GM21737 (cell line): ENCODE results near the gene CD300LG.
"Not testable (repeated sequence)": the region's sequence is repeated elsewhere in the genome, so short reads cannot be mapped to it uniquely, and the experiment has no call there.

Experiments
- ATAC-seq: cut with Tn5 transposase; IDR thresholded peaks from one replicate; pipeline ENCODE4 v1.9.1; 2021; ENCODE audit warnings: mild to moderate bottlenecking, moderate library complexity; ENCODE audit not compliant: unreplicated experiment

CD300LG gene, protein sequence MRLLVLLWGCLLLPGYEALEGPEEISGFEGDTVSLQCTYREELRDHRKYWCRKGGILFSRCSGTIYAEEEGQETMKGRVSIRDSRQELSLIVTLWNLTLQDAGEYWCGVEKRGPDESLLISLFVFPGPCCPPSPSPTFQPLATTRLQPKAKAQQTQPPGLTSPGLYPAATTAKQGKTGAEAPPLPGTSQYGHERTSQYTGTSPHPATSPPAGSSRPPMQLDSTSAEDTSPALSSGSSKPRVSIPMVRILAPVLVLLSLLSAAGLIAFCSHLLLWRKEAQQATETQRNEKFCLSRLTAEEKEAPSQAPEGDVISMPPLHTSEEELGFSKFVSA

DNA sequence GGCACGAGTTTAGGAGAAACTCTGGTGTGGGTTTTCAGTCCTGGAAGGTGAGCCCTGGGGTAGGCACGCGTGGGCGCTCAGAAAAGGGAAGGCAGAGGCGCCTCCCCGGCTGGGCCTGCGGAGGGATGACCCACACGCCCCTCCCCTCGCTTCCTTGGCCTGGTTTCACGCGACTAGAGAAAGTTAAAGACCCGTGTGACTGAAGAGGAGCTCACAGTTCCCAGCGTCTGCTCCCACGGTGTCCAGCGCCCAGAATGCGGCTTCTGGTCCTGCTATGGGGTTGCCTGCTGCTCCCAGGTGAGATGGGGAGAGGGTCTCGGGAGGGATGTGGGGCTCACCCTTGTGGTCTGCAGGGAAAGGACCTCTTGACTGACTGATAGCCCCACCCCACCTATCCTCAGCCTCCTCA, at the start of gene CD300LG:
TSS of gene CD300LG (plus strand) at position 214 of the 409 bp plus-strand sequence. CDS start at position 255, 41 bp downstream.
- no peak for ATAC-seq

DNA sequence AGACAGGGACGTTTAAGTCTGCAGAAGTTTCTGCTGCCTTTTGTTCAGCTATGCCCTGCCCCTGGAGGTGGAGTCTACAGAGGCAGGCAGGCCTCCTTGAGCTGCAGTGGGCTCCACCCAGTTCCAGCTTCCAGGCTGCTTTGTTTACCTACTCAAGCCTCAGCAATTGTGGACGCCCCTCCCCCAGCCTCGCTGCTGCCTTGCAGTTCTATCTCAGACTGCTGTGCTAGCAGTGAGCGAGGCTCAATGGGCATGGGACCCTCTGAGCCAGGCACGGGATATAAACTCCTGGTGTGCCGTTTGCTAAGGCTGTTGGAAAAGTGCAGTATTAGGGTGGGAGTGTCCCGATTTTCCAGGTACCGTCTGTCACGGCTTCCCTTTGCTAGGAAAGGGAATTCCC, 49.0 kb upstream of the CD300LG start:
- ATAC-seq = not testable (repeated sequence)

- ATAC-seq = no peak
These were observed 47.9 kb upstream of the CD300LG start for GRCh38 chr17:43799047-43799446.

GRCh38 chr17:43800736-43801135, 46.2 kb upstream of the CD300LG start:
- no peak for ATAC-seq

DNA sequence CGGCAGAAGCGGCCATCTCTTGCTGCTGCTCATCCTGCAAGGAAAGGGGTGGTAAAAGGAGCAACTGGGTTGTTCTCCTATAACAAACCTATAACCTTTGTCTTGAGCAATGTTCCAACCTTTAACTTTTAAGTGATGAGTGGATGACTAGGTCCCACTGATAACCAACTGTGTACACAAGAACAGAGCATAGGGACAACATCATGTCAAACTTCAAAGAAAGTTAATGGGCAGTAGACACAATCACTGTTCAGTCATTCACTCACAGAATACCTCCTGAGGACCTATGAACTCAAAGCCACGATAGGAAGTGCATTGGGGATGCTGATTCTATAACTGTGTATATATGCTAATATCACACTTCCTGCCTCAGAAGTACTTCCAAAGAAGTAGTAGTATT, 45.1 kb upstream of the CD300LG start:
- ATAC-seq = no peak

DNA sequence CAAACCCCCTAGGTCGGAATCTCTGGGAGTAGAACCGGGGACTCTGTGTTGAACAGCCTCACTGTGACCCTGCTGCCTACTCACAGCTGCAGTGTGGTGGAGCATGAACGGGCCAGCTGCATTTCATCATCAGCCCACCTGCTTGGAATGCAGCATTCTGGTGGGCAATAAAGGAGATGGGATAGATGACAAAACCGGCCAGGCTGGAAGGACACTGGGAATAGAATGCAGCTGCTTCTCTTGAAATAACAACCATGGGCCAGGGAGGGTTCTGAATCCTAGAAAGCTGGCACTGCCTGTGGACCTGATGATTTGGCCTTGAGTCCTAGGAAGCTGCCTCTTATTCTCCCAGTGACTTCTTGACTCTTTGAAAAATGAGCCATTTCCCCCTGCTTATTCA, 43.2 kb upstream of the CD300LG start:
- no peak for ATAC-seq

DNA sequence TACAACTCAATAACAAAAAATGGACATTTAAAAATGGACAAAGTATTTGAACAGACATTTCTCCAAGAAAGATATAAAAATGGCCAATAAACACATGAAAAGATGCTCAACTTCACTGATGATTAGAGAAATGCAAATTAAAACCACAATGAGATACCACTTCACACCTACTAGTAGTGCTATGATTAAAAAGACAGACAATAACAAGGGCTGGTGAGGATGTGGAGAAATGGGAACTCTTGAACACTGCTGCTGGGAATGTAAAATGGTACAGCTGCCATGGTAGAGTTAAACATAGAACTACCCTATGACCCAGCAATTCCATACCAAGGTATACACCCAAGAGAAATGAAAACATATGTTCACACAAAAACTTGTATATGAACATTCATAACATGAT, 41.9 kb upstream of the CD300LG start:
- no peak for ATAC-seq

GRCh38 chr17:43808076-43808475, 38.9 kb upstream of the CD300LG start:
- no peak for ATAC-seq

GRCh38 chr17:43809121-43809520, 37.9 kb upstream of the CD300LG start:
- no peak for ATAC-seq

- no peak for ATAC-seq
These were observed 36.7 kb upstream of the CD300LG start for GRCh38 chr17:43810226-43810715.

- no peak for ATAC-seq
These were observed 36.2 kb upstream of the CD300LG start for GRCh38 chr17:43810823-43811222.

DNA sequence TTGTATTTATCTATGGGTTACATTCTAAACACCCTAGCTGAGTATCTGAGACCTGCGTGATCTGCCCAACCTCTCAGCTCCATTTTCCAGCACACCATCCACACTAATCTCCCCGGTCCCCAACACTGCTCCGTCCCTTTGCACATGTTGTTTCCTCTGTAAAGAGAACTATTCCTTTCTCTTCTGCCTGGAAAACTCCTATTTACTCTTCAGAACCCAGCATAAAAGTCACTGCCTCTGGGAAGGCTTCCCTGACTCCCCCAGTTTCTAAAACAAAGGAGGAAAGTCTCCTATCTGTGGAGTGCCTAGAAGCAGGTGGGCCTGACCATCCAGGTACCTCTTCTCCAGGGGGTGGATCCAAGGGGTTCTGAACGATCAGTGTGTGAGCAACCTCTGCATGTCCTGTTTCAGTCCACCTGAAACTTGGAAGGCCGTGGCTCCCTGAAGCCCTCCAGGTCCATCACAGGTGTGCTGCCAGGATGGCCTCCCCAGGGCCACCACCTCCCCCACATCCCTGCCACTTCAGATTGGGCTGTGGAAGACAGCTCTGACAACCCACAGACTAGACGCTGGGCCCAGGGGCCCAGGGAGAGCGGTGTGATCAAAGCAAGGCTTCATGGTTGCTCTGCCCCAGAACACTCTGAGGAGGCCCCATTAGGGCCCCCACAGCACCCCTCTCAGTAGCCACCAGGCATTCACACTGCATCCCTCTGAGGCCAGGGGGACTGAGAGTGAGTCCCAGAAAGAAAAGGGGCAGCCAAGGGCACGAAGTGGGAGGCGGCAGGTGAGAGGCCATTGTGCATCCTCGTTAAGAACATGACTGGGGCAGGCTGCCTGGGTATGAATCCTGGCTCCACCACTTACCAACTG, 34.3 kb upstream of the CD300LG start:
- no peak for ATAC-seq

GRCh38 chr17:43813386-43813785, 33.6 kb upstream of the CD300LG start:
- ATAC-seq = no peak

GRCh38 chr17:43814026-43814425, 33.0 kb upstream of the CD300LG start:
- ATAC-seq = no peak

DNA sequence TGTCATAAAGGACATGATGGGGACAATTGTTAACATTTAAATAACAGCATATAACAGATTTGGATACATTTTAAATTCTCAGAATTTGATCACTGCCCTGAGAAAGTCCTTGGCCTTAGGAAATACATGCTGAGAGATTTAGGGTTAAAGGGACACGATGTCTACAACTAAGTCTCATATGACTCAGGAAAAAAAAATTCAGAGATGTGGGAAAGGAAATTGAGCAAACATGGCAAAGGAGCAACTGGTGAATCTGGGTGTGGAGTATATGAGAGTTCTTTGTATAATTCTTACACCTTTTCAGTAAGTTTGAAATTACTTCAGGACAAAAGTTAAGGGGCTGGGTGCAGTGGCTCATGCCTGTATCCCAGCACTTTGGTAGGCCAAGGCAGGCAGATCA, 32.3 kb upstream of the CD300LG start:
- no peak for ATAC-seq

DNA sequence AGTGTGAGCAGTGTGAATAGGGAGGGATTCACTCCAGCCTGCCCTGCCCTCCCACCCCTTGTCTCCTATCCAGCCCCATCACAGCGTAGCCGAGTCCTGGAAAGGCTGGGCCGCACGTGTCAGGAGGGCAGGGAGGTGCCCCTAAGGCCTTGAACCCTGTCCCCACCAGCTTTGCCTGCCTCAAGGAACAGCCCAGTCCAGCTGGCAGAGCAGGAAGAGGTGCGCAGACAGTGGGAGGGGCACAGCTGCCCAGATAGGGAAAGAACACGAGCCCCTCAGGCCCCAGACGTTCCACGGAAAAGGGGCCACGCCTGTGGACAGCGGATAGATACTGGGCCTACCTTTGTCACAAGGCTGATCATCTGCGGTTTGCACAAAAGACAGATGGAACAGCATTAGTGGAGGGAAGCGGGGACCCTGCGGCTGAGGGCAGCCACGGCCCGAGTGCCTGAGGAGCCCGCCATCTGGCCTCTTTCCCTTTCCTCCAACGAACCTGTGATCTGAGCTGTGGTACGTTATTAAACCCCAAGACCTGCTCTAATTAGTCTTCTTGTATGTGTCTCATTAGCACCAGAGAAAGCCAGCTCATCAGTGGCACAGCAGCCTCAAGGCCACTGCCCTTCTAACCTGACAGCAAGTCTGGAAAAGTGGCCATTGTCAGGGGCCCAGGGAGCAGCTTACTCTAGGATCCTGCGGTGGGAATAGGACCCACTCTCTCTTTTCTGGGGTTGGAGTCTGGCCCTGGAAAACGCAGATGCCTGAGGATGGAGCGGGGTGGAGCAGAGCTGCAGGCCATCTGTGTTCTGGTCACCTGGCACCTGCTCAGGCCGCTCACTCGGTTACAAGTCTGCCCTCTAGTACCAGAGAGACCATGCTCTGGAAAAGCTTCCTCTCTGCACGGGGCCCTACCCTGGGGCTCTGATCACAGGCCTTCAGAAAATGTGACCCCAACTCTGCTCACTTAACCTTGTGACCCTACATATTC, 30.3 kb upstream of the CD300LG start:
- no peak for ATAC-seq

DNA sequence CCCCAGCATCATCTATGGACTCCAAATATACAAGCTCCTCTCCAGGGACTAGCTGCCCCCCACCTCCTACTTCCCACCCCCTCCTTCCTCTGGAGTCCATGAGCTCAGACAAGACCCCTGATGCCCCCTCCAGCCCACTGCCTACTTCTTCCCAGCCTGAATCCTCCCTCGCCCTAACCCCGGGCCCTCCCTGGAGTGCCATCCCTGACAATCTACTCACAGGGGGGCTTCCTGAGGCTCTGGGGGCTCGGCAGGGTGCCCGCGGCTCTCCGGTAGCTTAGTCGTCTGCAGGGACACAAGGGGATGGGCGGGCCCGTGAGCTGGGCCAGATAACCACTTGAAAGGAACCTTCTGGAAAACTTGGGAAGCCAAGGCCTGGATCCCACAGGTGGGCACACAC, 29.1 kb upstream of the CD300LG start:
- no peak for ATAC-seq

- ATAC-seq = no peak
These were observed 28.0 kb upstream of the CD300LG start for GRCh38 chr17:43818966-43819365.

GRCh38 chr17:43820759-43821158, 26.2 kb upstream of the CD300LG start:
- ATAC-seq = no peak

DNA sequence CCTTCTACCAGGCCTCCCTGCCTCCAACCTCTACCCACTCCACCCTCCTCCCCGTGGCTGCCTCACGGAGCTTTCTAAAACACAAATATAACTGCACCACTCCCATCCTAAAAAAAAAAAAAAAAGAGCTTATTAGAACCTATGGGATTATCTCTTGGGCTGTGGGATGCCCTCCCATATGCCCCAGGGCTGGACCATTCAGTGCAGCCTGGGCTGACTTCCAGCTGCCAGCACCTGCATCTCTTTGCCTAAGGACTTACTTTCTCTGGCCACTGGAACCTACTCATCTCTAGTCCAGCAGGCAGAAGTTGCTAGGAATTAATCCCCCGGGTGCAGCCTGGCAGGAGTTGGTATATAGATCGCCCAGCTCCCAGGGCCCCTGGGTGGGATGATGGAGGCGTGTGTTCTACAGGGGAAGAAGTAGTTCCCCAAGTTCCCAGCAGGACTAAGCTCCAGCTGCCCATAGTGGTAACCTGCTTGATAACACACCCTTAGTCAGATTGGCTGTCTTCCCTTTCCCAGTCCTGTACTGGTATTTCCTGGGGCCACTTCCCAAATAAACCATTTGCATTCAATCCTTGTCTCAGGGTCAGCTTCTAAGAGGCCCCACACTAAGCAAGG, 24.3 kb upstream of the CD300LG start:
- ATAC-seq = no peak
